NCI-H2227 treated with DMSO at 0.1 percent for 48 hours (cell line): ENCODE measurements around the gene TIE1.

ENCODE experiments used
- DNase-seq: peaks from one replicate; lab custom pipeline; 2025; lab: John Stamatoyannopoulos, UW

The TIE1 gene

DNA sequence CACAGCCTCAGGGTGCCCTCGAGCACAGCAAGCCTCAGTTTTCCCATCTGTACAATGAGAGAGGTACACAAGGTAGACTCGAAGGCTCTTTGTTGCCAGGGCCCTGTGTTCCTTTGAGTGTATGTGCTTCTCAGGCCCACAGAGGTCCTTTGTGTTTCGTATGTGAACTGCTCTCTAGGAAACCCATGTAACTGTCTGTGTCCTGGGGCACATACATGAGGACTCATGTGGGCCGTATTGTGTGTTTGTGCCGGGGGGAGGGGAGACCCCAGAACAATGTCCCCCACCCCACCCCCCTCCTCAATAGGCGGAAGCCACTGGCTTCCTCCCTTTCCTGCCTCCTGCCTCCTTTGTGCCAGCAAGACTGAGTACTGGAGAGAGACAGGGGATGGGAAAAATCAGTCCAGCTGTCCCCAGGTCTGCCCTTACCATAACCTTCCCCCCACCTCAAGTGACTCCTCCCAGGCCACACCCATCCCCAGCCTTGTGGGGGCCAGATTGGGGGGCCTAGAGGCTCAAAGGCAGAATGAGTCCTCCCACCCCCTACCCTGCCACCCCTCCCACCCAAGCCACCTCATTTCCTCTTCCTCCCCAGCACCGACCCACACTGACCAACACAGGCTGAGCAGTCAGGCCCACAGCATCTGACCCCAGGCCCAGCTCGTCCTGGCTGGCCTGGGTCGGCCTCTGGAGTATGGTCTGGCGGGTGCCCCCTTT, at the start of gene TIE1:
Gene TIE1 (plus strand): TSS at position 605 of the 717 bp plus-strand sequence. CDS start 90 bp downstream, at position 695.
- DNase-seq: no peak

DNA sequence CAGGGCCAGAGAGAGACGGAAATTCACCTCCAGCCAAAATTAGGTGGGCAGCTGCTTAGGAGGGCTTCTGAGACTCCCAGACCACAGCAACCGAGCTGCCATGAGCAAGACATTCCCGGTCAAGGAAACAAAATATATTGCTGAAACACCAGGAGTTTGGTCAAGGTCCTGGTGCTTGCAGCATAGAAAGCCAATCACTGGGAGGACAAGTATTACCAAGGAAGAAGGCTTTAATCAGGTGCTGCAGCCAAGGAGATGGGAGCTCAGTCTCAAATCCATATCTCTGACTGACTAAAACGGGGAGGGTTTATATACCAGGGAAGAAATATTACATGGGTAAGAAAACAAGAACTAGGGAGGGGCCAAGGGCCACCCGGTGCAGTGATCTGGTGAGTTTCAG, 49.8 kb upstream of the TIE1 start:
- no peak for DNase-seq

DNA sequence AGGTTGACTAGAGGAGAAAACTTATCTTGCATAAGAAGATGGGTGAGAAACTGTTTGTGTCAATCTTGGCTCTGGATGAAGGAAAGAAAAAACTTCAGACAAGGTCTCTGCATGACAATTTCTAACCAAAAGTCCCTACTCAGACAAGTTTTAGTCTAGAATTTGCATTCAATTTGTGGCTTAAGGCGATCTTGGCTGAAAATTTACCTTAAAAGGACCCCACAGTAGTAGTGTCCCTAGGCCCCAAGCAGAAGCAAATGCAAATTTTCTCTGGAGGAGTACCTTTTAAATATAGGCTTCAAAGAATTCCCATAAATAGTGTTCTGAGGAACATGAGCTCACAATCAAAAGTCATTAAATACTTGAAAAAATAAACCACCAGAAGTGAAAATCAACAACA, 48.6 kb upstream of the TIE1 start:
- DNase-seq: no peak

DNA sequence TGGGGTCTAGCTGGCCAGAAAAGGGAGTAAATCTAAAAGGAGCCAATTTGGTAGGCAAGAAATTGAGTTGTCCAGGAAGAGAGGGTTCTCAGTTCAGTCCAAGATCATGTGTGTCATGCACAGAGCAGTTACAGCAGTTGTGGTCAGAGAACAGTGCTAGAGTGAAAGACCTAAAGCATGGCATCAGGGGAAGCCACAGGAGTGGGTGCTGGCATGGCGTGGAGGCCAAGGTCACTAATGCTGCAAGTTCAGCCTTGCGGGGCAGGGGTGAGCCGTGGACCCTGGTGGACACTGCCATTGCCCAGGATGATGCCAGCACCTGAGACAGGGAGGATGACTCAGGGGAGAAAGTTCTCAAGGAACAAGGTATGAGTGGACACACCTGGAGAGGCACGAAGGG, 47.6 kb upstream of the TIE1 start:
- no peak for DNase-seq

DNA sequence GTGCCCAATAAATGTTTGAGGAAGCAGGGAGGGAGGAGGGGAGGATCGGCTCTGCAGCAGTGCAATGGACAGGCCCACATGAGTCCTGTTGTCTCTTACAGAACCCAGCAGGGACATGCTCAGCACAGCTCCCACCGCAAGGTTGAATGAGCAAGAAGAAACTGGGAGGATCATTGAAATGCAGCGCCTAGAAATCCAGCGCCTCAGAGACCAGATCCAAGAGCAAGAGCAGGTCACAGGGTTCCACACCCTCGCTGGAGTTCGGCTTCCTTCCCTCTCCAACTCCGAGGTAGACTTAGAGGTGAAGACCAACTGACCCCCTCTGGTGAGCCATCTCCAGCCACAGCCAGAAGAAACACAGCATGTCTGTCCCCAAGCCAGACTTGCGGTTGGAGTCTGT, 46.9 kb upstream of the TIE1 start:
- no peak for DNase-seq

DNA sequence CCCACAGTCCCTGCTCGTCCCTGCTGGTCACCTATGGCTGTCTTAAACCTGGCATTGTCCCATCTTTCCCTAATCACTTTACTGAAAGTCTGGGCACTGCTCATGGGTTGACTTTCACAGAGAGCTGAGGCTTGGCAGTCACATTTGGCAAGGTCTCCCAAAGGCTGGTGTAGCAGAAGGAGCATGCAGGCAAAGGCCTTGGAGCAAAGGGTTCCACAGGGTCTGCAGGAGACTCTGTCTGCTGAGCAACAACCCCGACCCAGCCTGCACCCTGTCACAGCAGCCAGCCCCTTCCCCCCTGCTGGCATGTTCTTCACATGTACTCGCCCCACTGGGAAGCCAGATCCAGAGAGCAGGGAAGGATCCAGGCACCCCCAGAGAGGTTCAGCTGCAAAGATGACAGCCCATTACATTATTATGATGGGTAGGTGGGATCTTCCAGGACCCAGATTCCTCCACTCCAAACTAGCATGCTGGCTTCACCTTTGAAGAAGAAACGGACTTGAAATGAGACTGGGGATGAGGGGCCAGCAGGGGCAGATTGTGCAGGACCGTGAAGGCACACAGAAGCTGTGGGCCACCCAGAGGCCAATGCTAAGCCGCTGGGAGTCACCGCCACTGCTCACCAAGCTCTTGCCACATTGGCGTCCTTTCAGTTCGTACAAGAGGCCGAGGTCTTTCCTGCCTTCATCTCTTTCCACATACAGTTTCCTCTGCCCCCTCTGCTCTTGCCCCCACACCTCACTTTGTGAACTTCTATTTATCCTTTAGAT, 45.2 kb upstream of the TIE1 start:
- no peak for DNase-seq

DNA sequence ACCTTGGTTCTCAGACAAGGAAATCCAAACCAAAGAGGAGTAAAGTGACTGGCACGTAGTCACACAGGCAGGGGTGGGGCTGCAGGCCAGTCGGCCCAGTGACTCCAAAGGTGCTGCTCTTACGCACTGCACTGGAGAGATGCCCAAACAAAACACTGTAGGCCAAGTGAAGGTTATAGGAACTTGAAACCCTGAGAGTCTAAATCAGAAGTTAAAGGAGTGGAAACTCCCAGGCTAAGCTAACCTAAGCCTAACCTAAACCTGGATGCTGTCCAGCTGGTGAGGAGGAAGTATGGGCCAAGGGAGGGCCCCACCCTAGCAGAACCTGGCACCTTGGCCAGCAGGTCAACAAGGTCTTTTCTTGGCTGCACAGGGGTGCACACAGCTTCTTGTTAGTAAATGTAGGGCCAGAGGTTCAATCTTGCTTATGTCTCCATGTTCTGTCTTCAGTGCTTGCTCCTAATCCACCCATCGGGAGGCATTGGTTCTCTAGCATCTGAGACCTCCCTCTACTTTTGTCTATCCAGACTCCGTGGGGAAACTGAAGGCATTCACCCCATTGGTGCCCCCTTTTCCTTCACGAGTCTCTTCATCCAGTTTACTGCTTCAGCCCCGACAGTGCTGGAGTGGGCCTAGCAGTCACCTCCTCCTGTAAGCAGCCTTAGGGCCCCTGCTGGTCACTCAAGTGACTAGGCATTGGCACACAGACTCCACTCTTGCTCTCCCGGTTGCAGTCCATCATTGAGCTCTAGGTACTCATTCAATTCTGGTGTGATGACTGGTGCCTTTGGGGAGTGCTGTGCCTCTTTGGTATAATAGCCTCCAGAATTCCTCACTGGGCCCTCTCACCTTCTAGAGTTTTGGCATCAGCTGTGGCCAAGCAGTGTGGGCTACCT, 43.9 kb upstream of the TIE1 start:
- DNase-seq: no peak

DNA sequence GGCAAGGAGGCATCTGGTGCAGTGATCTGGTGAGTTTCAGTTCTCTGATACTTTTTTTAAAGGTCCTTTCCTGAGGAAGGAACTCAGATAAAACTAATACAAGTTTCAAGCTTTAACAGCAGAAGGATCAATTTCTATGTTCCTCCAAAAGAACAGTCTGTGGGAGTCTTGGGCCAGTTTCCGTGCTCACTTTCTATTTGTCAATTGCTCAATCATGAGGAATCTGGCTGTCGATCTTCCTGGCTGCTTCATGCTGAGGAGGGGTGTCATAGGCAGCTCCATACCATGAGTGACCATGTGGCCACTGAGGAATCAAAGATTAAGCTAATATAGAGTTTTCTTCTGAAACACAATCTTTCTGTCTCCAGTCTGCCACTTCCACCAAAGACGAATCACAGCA, 42.4 kb upstream of the TIE1 start:
- DNase-seq: no peak

DNA sequence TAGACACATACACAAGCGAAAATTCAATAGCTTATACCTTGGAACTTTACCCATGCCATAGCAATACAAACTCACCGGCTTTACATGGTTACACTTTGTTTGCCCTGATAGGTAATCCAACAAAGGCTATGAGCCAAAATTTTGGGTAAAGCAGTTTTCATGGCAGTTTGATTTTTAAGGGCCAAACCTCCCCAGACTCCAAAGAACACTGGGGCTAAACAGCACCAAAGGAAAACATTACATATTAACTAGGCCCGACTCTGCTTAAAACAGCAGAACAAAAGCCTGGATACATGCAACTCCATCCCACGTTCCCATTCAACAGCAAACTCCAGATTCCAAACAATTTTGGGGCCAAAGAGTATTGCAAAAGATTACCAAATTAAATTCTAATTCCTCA, 35.4 kb upstream of the TIE1 start:
- no peak for DNase-seq

DNA sequence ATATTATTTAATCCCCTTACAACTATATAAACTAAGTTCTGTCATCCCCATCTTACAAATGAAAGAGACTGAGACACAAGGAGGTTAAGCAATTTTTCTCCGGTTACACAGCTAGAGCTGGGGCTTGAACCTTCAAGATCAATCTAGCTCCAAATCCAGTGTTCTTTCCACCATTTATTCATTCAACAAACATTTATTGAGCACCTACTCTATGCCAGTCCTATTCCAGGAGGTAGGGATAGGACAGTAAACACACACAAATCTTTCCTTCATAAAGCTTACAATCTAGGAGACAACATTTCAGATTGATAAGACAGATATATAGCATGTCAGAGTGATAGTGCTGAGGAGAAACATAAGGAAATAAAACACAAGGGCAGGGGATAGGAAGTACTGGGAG, 33.9 kb upstream of the TIE1 start:
- DNase-seq: no peak

DNA sequence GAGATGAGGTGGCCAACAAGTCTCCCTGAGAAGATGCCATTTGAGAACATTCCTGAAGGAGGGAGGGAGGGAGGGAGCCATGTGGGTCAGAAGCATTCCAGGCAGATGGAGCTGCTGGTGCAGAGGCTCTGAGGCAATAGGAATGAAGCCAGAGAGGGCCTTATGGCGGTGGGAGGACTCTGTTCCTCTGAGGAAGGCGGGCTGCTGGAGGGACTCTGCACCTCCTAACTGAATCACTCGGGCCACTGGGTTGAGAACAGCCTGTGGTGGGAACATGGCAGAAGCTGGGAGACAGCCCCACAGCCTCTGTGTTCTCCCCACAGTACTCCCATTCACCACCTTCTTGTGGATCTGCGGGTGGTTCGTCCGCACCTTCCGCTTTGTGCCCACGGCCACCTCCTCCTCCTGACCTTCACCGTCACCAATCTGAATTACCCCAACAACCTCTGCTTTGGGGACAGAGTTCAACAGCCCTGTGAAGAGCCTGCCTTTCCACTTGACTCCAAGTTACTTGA, 33.4 kb upstream of the TIE1 start:
- DNase-seq: no peak

DNA sequence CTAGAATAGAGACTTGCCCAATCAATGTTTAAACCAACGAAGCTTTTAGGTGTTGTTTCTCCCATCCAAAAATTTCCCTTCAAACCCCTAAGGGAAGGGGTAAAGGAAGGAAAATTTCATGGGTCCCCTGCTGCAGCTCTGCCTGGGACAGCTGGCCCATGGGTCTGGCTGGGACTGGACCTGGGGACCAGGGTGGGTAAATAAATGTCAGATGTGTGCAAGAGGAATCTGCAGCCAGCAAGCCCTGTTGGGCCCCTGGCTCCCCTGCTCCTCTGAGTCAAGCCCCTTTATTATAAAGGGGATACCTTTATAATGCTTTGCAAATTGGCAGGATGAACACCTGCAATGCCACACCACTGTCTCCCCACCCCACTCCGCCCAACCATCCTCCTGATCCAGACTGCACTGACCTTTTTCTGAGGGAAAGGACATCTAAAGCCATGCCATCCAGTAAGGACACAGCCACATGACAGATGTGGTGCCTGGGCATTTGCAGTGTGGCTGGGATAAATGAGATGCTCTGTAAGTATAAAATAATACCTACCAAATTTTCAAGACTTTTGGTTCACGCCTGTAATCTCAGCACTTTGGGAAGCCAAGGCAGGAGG, 32.9 kb upstream of the TIE1 start:
- DNase-seq: no peak

DNA sequence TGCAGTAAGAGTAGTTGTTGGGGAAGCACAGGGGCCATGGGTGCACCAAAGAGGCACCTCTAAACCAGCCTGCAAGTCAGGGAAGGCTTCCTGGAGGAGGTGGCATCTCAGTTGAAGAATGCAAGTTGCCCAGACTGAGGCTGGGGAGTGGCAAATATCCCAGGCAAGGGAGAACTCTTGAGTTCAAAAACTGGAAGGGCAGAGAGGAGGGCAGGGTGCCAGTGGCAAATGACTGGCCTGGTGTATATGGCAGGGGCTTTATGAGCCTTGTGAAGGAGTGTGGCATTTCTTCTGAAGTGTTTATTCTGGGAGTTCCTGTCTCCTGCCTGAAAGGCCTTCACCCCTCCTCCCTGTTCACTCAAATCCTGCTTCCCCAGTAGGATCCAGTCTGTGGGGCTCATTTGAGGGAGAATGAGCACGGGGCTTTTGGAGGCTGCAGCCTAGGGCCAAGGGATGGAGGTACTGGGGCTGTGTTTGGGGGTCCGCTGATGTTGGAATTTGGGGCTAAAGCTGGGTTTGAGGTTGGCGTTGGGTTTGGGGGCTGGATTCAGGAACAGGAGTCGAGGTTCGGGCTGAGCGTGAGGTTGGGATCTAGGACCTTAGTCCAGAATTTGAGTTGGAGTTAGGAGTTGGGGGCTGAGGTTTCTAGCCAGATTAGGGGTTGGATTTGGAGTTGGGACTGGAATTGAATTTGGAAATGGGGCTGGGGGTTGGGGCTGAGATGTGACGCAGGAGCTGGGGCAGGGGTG, 31.0 kb upstream of the TIE1 start, which contains the start of gene TMEM125:
Gene TMEM125 (plus strand): TSS at position 357 of the 749 bp plus-strand sequence. CDS start 2,740 bp downstream, outside the sequence.
- no peak for DNase-seq

DNA sequence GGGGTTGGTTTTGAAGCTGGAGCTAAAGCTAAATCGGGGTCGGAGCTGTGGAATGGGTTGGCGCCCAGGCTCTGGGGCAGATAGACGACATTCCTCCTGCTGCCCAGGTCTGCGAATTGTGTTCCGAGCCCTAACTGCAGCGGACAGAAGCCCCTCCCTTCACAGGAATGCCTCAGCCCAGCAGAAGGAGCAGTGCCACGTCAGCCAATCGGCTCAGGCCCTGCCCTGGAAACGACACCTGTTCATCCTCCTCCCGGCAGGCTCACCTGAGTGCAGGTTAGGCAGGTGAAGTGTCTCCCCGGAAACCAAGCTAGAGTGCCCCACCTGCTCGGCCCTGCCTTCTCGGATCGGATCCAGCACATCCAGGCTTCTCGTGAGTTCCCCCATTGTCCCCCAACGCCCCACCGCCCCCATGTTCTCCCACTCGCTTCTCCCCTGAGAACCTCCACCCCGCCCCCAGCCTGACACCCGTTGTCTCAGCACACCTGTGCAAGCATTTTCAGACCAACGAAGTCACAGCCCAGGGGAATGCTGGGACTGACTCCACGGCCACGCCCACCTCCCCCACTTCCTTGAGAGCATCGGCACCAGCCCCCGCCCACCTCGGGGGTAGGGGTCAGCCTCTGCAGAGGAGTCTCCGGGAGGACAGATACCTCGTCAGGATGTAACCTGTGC, 30.2 kb upstream of the TIE1 start:
- DNase-seq: no peak

DNA sequence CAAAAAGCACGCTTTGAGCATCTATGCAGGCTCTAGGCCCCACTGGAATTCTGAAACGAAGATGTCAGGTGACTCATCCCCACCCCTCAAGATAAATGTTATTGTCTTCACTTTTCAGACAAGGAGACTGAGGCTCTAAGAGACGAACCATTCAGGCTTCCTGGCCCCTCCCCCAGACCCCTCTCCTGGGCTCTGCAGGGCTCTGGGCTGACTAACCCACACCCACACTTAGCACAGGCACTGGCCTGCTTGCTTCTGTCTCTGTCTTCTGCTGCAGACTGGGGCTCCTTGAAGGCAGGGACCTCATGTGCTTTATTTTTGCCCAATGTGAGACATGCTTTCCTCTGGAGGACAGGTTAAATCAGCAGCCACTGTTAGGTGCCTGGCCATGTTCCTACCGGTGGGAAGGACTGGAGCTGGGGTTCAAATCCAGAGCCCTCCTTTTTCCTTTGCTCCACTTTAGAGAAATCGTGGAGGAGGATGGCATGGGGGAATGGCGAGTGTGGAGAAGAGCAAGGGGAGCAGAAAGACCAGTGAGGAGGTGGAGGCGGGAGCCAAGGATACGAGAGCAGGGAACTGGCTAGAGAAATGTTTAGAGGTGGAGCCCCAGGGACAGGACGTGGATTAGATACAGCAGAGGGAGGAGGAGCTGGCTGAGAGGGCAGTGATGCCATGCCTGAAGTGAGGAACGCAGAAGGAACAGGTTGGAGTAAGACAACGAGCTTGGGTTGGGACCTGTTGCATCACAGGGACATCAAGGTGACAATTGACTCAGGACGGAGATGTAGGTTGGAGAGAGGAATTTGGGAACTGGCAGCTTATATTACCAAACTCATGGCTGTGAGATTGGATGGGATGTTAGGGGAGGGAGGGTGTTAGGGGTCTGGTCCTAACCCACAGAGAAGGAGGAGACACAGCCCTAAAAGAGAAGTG, 29.3 kb upstream of the TIE1 start:
- no peak for DNase-seq

DNA sequence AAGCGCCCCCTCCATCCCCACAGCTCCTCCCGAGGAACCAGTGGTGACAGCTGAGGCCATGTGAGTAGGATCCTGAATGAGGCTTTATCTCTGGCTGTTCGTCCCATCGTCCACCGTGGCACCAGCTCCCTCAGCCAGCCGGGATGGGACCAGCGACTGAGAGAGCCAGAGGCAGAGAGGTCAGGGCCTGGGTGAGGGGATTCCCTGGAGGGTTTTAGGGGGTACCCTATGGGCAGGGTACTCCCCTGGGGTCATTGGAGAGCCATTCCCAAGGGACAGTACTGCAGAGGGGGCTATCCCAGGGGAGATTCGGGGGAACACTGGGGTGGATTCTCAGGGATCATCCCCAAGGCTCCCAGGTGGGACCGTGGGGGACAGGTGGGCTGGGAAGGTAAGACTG, 28.6 kb upstream of the TIE1 start:
- no peak for DNase-seq

DNA sequence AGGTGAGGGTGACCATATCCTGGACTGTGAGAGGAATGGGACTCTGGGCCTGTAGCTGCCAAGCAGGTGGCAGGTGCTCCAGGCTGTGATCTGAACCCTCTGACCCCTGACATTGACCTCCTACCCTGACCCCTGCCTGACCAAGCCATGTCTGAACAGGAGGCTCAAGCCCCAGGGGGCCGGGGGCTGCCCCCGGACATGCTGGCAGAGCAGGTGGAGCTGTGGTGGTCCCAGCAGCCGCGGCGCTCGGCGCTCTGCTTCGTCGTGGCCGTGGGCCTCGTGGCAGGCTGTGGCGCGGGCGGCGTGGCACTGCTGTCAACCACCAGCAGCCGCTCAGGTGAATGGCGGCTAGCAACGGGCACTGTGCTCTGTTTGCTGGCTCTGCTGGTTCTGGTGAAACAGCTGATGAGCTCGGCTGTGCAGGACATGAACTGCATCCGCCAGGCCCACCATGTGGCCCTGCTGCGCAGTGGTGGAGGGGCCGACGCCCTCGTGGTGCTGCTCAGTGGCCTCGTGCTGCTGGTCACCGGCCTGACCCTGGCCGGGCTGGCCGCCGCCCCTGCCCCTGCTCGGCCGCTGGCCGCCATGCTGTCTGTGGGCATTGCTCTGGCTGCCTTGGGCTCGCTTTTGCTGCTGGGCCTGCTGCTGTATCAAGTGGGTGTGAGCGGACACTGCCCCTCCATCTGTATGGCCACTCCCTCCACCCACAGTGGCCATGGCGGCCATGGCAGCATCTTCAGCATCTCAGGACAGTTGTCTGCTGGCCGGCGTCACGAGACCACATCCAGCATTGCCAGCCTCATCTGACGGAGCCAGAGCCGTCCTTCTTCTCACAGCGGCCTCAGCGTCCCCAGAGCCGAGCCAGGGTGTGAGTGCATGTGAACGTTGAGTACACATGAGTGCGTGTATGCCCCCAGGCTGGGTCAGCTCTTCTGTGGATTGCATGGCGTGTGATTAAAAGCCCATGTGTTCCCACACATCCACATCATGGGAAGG, 27.9 kb upstream of the TIE1 start:
- DNase-seq: no peak

DNA sequence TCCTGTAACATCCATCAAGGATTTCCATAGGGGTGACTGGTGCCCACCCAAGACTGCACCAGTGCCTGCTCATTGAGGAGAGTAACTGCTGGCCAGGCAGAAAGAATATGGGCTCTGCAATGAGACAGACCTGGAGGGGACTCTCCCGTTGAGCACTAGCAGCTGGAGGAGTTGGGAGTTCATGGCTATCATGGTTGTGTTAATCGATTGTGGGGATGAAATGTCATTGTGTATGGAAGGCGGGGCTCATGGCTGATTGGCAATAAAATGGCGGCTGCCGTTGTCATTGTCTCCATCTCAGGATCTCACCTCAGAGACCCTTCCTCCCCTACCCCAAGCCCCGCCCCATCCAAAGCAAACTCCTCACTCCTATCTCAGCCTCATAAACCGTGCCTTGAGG, 27.1 kb upstream of the TIE1 start:
- DNase-seq: no peak
